HG03045 (cell line): Measurements from ENCODE around the gene AHNAK.
"Not testable (repeated sequence)": the region's sequence is repeated elsewhere in the genome, so short reads cannot be mapped to it uniquely, and the experiment has no call there.

Experiments
- ATAC-seq: cut with Tn5 transposase; IDR thresholded peaks from one replicate; pipeline ENCODE4 v1.9.1; 2021; ENCODE audit warnings: mild to moderate bottlenecking, moderate library complexity; ENCODE audit not compliant: unreplicated experiment

The AHNAK gene

DNA sequence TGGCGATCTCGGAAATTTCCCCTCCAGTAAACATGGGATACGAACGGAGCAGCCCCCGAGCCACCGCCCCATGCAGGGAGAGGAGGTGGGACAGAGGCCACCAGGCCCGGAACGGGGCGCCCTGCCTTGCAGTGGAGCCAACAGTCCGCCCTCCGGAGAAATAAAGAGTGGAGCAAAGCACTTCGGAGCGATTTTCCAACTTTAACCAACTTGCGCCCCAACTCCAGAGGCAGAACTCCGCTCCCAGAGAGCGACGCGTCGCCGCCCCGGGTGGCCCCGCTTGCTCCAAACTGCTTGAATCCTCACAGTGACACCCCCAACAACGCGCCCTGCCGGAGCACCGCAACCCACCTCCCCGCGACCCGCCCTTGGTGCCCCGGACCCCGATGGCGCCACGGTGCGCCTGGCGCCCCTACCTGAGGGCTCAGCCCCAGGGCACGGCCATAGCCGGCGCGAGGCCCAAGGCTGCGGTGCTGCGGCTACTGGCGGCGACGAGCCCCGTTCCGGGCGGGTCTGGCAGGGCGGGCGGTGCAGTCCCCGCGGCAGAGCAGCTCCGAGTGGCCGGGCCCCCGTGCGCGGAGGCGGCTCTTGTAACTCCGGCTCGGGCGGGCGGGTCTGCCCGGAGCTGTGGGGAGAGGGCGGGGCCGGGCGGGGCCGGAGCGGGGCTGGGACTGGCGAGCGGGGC is at the start of gene AHNAK:
AHNAK (minus strand) TSS at position 563 of the 685 bp plus-strand sequence. CDS start 10,708 bp downstream, outside the sequence.
- ATAC-seq, result peak; percentile 33

GRCh38 chr11:62595124-62595523 is 48.5 kb upstream of the AHNAK start:
- ATAC-seq, result no peak

- ATAC-seq, result no peak
These were observed 46.9 kb upstream of the AHNAK start for GRCh38 chr11:62593434-62594044.

GRCh38 chr11:62592989-62593421 is 46.4 kb upstream of the AHNAK start:
- no peak for ATAC-seq

DNA sequence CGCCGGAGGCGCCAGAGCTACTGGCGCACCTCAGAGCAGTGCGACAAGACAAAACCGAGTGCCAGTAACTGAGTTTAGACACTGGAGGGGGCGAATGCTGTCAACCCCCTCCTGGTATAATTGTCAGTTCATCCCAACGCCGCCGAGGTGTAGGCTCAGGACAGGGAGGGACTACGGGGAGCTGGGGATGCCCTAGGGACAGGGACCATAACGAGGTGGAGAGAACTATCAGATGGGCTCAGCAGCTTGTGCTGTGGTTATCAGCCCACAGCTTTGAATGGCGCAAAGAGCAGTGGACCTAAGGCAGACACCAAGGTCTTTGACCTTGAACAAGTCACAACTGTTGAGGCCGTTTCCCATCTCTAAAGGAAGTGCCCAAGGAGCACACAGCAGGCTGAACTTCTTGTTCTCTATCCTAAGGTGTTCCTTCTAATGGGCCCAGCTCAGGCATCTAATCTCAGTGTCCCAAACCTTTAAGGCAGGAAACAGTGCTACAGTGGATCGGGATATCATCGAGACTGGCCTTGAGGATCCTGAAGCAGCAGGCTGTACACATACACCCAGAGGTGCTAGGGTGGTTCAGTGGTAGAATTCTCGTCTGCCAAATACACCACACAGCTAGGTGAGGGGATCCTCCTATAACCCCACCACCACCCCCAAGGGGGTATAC is 45.7 kb upstream of the AHNAK start:
- ATAC-seq, result no peak

GRCh38 chr11:62591448-62592145 is 45.0 kb upstream of the AHNAK start, which contains the start of gene TUT1:
Gene TUT1, minus strand, starts transcription at chr11:62591523. Its CDS starts 38 bp downstream, at chr11:62591485.
- peak; percentile 88 for ATAC-seq

DNA sequence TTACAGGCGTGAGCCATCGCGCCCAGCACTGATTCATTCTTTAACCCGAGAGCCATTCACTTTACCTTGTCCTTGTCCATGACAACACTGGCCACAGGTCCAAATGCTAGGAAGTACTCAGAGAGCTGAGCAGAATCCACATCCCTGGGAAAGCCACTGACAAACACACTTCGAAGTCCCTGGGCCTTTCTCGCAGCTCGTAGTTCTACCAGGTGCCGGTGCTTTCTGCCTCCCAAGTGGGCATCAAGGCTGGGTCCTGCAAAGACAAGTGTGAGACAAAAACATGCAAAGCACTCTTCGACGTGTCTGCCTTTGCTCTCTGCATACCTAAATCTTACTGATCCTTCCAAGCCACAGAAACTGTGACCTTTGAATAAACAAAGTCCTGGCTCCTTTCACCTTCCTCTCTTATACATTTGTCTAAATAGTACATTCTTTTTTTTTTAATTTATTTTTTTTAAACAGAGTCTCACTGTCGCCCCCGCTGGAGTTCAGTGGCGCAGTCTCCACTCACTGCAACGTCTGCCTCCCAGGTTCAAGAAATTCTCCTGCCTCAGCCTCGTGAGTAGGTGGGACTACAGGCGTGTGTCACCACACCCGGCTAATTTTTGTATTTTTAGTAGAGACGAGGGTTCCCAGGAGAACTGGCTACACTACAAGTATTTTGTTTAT is 42.5 kb upstream of the AHNAK start:
- no peak for ATAC-seq

- not testable (repeated sequence) for ATAC-seq
These were observed 38.8 kb upstream of the AHNAK start for GRCh38 chr11:62585356-62585755.

GRCh38 chr11:62581735-62582134 is 35.1 kb upstream of the AHNAK start:
- not testable (repeated sequence) for ATAC-seq

GRCh38 chr11:62580959-62581715 is 34.5 kb upstream of the AHNAK start:
- ATAC-seq, result no peak

DNA sequence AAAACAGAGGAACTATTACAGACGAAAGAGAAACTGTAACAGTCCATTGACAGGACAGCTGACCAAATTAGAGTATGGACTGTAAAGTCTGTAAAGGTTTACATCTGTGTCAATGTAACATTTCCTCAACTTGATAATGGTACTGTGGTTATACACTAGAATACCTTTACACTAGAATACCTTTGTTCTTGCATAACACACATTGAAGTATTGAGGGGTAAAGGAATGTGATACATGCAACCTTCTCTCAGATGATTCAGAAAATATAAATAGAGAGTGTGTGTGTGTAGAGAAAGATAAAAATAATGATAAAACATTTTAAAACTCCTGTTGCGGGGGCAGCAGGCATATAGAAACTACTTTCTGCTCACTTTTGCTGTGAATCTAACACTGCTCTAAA is 32.6 kb upstream of the AHNAK start:
- ATAC-seq, result no peak

- no peak for ATAC-seq
These were observed 31.9 kb upstream of the AHNAK start for GRCh38 chr11:62578541-62578940.

DNA sequence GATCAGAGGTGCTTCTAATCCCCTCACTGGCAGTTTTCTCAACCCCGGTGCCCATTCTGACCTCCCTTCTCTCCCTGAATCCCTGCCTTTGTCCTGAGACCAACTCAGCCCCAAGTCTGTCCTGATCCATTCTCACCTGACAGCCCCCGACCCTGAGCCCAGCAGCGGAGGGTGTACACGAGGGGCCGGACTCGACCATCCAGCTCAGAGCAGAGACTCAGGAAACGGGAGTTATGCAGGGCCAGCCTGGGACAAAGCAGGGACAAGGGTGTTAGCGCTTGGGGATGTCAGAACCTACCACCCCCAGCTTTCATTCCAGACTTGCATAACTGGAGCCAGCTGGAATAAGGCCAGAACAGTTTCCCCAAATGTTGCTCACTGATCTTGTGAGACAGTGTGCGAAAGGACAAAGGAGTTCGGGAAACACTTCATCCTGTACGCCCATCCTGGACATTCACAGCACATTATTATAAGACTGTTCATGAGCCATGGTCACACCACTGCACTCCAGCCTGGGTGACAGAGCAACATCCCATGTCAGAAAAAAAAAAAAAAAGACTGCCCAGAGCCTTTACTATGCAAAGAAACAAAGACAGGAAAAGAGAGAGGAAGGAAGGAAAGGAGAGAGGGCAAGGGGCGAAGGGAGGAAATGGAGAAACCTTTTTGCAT is 30.6 kb upstream of the AHNAK start:
- no peak for ATAC-seq

DNA sequence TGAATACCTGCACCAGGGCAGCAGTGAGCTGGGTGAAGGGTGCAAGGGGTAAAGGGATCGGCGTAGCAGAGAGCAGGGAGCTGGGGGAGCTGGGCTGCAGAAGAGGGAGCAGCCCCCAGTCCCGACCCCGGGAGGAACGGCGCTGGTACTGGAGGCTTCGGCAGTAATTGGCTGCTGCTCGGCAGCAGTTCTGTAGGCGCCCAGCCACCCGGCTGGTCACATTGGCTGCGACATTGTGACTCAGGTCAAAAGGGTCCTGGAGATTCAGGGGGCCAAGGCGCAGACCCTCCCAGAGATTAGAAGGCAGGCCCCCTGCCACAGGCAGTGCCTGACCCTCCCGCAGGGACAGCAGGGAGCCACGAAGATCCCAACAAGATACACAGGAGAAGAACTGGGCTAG is 29.2 kb upstream of the AHNAK start:
- no peak for ATAC-seq

- no peak for ATAC-seq
These were observed 28.6 kb upstream of the AHNAK start for GRCh38 chr11:62575156-62575555.

GRCh38 chr11:62574363-62575071 is 27.9 kb upstream of the AHNAK start:
- peak; percentile 16 for ATAC-seq

DNA sequence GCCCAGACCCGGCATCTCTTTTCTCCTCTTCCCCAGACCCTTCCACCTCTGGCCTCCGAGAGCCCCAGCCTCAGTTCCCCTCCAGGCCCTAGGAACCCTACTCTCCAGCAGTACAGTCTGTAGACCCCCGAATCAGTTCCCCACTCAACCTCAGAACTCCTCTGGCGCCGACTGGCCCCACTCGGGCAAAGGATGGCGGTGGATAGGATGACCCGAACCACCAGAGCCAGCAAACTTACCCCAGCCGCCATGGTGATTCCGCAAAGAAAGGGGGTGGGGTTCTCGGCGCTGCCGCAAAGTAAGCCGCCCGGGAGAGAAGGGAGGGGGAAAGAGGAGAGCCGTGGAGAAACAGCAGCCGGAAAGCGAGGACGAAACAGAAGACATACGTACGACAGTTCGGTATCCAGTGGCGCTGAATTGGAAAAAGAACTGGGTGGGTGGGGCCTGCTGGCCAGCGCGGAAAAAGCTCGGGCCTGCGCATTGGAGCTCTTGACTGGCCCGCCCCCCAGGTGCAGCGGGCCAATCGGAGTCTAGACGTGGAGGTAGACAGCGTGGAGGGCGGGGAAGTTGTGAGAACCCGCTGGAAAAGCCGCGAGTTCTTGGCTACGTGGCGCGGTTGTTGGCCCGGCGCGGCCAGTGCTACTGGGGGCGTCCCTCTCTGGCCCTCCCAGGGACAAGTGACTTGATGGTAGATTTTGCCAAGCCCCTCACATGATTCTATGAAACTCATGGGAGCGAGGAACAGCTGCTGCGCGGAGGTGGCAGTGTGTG is 27.2 kb upstream of the AHNAK start, which contains the start of gene EEF1G:
EEF1G (minus strand) TSS at position 300 of the 771 bp plus-strand sequence; CDS start at position 251, 49 bp downstream.
- ATAC-seq, result peak; percentile 86

DNA sequence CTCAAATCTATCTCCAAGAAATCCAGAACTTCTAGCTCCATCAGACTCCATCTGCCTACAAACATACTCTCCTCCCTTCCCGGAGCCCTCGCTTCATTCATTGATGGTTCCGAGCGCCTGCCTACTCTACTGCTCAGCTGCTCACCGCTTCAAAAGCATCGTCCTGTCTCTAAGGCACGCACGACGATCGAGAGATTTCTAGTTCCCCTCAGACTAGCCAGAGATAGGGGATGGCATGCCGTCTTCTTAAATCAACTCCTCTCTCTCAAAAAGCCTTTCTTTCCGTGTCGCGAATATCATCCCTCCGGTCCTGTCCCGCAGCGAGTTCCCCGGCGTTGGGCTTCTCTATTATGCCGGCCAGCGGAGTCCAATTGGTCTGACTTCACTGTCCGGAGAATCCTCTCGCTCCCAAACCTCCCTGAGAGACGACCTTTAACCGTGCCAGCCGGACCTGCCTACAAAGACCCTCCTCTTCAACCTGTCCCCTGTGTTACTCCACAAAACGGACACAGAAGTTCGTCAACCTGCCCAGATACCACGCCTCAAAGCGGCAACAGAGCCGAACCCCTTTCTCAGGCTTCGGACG is 26.5 kb upstream of the AHNAK start:
- ATAC-seq, result no peak
